Prostate gland (tissue), 2 donors: ENCODE measurements around the gene PYGO1.

Experiments
- POLR2A ChIP-seq: fragments of 450-650 bp; IDR thresholded peaks from one replicate; pipeline ENCODE4 v1.6.1; 2016; ENCODE audit warnings: antibody characterized with exemption, mild to moderate bottlenecking
- POLR2AphosphoS5 ChIP-seq: sonication (generic); formaldehyde crosslinking; IDR thresholded peaks from one replicate; pipeline ENCODE4 v1.6.1; 2017; ENCODE audit warnings: antibody characterized with exemption
- TF ChIP-seq, protein P1 (sequence below), 4 experiments: fragments of 200-600 bp in 2 of 4; fragments of 450-650 bp in 2 of 4; sonication (generic) in 2 of 4; IDR thresholded peaks; 1 replicate in 3 of 4; 2 replicates in 1 of 4; pipeline ENCODE4 v1.5.1; 2016 to 2019; ENCODE audit warnings: antibody characterized with exemption in 4 of 4, mild to moderate bottlenecking in 2 of 4, moderate library complexity in 2 of 4

DNA sequence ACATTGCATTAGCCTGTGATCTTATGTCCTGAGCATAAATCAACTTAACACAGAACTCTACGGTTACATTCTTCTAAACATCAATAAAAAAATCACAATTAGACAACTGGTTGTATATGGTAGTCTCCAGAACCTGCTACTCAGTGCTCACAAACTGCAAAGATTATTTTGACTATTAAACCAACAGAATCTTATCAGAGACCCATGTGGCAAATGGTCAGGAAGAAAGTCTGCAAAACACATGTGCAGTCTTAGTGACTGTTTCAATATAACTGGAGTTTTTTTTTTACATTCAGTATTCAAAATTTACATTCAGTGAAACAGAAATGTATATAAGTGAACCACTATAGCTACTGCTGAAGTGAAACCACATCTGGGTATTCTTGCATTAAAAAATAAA, 27.3 kb upstream of the PYGO1 start:
- TF ChIP-seq POLR2A (no peak), POLR2AphosphoS5 (no peak)
- TF ChIP-seq, protein P1, sequence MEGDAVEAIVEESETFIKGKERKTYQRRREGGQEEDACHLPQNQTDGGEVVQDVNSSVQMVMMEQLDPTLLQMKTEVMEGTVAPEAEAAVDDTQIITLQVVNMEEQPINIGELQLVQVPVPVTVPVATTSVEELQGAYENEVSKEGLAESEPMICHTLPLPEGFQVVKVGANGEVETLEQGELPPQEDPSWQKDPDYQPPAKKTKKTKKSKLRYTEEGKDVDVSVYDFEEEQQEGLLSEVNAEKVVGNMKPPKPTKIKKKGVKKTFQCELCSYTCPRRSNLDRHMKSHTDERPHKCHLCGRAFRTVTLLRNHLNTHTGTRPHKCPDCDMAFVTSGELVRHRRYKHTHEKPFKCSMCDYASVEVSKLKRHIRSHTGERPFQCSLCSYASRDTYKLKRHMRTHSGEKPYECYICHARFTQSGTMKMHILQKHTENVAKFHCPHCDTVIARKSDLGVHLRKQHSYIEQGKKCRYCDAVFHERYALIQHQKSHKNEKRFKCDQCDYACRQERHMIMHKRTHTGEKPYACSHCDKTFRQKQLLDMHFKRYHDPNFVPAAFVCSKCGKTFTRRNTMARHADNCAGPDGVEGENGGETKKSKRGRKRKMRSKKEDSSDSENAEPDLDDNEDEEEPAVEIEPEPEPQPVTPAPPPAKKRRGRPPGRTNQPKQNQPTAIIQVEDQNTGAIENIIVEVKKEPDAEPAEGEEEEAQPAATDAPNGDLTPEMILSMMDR (IDR thresholded peaks at IDR 0.05), result no peak
